GM19455 (cell line): ENCODE data around the gene CLSTN1.
"Not testable (repeated sequence)": the region's sequence is repeated elsewhere in the genome, so short reads cannot be mapped to it uniquely, and the experiment has no call there.

Experiments used
- ATAC-seq: cut with Tn5 transposase; IDR thresholded peaks from one replicate; pipeline ENCODE4 v1.9.1; 2021; ENCODE audit not compliant: unreplicated experiment

CLSTN1 gene

DNA sequence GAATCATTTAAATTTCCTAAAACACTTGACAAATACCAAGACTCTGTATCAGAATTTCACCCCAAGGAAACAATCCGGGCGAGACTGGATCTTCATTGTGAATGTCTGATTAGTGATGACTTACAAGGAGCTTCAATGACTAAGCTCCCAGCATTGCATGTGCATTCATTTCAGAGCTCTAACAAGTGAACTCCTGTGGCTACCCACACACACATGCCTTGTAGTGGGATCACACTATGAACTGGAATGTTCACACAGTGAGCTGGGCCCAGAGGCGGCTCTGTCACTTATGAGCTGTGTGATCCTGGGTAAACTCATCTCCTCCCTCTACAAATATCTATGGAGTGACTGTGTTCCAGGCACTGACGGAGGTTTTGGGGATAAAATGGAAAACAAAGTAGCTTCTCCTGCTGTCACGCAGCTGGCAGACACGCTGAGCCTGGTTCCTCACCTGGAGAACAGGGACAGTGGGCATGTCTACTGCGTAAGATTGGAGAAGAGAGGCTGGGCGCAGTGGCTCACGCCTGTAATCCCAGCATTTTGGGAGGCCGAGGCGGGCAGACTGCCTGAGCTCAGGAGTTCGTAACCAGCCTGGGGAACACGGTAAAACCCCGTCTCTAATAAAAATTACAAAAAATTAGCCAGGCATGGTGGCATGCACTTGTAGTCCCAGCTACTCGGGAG is 56.9 kb downstream of the CLSTN1 start:
- ATAC-seq, result no peak

DNA sequence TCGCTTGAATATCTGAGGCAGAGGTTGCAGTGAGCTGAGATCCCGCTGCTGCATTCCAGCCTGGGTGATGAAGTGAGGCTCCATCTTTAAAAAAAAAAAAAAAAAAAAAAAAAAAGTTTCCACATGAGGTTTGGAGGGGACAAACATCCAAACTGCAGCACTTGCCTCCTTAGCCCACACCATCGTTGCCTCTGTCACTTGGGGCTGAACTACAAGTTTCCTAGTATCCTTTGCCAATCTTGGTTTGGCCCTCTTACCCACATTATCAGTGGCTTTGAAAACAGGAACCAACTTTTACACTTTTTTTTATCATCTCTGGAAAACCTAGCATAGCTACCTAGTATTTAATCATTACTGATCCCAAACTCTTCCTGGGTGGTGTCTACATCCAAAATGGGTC is 59.2 kb downstream of the CLSTN1 start:
- ATAC-seq, result no peak

DNA sequence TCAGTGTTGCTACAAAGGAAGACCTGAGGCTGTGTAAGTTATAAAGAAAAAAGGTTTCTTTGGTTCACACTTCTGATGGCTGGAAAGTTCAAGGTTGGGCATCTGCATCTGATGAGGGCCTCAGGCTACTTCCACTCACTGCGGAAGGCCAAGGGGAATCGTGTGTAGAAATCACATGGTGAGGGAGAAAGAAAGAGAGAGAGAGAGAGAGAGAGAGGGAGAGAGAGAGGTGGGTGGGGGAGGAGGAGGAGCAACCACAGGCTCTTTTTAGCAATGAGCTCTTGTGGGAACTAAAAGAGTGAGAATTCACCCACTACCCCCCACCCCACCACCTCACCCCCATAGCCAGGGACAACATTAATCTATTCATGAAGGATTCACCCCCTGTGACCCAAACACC is 59.9 kb downstream of the CLSTN1 start:
- no peak for ATAC-seq

DNA sequence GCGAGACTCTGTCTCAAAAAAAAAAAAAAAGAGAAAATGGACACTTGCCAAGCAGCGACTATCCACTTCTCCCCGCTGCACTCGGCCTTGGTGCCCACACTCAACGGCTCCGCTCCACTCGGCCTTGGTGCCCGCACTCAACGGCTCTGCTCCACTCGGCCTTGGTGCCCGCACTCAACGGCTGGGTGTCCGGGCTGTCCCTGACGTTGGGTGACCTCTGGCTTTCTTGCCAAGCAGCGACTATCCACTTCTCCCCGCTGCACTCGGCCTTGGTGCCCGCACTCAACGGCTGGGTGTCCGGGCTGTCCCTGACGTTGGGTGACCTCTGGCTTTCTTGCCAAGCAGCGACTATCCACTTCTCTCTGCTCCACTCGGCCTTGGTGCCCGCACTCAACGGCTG is 61.3 kb downstream of the CLSTN1 start:
- ATAC-seq, result not testable (repeated sequence)

DNA sequence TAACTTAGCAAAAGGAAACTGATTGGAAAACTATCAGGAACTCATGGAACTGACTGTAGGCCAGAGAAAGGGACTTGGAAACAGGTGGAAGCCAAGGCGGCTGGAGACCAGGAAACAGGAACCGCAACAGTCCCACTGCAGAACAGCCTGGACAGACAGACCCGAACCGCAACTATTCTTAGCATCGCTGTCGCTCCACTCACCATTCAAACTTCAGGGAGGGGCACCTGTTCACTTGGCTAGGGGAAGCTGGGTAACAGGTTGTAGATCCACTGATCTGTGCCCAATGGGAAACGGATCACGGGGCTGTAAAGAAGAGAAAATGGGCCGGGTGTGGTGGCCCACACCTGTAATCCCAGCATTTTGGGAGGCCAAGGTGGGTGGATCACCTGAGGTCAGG is 61.9 kb downstream of the CLSTN1 start:
- ATAC-seq, result no peak

DNA sequence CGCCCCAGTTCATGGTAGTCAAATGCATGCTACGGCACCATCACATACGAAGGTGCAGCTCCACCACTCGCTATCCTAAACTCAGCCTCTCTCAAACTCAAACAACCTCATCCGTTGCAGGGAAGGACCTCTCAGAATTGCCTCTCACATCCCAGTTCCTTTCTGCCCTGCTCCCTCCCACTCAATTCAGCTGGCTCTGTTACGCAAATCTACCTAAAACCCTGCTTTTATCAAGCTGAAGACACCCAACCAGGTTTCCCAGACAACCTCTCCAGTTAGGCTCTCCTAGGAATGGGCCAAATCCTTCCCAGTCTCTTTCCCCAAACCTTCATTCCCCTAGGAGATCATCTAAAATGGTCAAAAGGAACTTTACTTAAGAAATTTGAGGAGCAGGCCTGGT is 62.9 kb downstream of the CLSTN1 start:
- ATAC-seq, result no peak

DNA sequence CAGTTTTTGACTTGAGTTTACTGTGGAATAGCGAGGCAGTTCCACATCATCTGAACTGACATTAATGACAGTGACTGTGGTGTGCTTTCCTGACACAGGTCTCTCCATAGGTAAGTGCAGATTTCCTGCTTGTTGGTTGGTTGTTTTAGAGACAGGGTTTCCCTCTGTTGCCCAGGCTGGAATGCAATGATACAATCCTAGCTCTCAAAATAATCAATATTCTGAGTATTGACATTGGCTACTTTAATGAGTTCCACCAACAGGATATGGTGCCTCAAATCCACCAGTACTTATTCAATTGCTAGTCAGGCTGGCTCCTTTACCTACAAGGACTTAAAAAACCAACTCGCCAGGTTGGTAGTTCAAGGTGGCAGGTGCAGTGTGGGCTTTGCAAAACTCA is 63.8 kb downstream of the CLSTN1 start:
- no peak for ATAC-seq

DNA sequence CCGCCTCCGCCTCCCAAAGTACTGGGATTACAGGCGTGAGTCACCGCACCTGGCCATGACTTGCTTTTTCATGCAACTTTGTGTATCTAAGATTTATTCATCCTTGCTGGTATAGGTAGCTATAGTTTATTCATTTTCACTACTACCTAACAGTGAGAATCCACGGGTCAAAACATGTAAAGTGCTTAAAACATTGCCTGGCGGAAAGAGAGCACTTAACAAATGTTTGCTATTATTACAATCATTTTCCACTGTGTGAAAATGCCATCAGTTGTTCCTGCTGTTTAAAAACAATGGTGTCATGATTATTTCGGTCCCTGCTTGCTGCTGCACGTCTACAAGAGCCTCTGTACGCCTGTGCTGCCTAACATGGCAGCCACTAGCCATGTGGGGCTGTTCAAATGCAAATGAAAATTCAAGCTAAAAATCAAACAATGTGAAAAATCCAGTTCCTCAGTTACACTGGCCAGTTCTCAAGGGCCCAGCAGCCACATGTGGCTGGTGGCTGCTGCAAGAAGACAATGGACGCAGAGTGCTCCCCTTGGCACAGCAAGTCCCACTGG is 65.1 kb downstream of the CLSTN1 start:
- no peak for ATAC-seq

DNA sequence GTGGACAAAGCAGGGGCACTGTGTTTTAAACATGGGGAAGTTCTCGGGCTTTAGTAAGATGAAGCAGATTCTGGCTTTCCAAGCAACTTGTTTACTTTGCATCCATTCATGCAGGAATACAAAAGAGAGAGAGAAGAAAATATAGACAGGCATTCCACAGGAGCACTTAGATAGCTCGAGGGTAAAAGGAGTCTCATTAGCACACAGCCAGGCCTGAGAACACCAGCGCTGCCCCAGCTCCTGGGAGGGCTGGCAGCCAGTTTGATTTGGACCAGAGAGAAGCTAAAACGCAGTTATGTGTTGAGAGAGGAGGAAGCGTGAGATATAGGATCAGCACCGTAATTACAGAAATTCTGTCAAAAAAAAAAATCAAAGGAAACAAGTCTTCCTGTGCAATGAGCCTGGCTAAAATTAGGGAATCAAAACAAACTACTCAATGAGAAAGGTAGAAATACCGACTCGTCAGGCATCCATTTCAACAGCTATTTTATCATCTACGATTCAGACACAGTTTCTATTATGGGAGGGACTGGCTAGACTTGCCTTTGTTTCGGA is 68.2 kb downstream of the CLSTN1 start:
- no peak for ATAC-seq

DNA sequence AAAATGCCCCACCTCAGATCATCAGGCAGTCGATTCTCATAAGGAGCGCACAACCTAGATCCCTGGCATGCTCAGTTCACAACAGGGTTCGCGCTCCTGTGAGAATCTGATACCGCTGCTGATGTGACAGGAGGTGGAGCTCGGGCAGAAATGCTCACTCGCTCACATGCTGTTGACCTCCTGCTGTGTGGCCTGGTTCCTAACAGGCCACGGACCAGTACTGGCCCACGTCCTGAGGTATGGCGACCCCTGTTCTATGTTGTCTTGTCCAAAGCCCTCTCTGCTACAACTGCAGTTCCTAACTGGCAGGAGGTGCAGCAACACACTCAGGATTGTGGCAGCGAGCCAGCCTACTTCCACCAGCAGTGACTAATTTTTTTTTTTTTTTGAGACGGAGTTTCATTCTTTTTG is 70.6 kb downstream of the CLSTN1 start:
- no peak for ATAC-seq

DNA sequence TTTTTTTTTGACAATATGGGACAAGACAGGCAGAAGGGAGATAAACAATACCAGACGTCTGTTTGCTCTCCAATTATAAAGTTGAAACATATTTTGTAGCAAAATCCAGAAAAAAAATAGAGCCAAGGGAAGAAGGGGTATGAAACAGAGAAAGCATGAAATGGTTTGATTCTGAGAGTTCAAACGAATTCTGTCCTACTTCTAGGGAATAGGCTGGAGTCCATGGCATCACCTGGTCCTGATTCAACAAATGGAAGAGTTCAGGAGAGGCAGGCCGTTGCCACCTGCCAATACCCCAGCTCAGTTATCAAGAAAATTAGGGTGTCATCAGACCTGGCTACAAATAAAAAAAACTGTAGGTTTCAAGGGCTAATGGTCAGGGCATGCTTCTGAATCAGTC is 71.8 kb downstream of the CLSTN1 start:
- ATAC-seq, result no peak

DNA sequence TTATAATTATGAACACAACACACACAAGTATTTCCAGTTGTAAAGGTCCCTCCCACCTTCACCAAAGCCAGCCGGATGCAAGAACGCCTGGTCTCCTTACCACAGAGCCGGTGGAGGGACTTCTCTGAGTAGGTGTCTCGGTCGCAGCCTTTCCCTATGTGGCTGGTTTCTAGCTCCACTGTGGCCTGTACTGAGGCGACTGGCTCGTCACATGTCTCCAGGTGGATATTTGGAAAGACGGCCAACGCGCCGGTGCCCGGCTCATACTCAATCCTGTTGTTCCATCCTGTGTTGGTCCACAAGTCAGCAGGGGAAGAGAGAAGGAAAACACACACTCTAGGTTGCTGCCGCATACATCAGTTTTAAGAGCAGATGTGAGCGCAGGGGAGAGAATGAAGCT is 74.4 kb downstream of the CLSTN1 start:
- no peak for ATAC-seq

DNA sequence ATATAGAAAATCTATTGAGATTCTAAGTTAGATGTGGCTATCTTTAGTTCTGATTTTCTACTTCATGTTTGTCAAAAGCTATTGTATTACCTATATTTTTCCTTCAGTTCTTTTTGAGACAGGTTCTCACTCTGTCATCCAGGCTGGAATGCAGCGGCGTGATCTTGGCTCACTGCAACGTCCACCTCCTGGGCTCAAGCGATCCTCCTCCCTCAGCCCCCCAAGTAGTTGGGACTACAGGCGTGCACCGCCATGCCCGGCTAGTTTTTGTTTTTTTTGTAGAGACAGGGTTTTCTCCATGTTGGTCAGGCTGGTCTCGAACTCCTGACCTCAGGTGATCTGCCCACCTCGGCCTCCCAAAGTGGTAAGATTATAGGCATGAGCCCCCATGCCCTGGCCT is 75.4 kb downstream of the CLSTN1 start:
- not testable (repeated sequence) for ATAC-seq

DNA sequence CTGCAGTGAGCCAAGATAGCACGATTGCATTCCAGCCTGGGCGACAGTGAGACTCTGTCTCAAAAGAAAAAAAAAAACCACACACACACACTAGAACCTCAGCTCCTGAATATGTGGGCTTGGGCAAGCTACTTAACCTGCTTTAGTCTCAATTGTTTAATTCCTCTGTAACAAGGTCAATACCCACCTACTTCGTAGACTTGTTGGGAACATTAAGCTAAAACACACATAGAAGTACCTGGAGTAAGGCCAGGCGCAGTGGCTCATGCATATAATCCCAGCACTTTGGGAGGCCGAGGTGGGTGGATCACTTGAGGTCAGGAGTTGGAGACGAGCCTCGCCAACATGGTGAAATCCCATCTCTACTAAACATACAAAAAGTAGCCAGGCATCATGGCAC is 77.1 kb downstream of the CLSTN1 start:
- ATAC-seq, result no peak

DNA sequence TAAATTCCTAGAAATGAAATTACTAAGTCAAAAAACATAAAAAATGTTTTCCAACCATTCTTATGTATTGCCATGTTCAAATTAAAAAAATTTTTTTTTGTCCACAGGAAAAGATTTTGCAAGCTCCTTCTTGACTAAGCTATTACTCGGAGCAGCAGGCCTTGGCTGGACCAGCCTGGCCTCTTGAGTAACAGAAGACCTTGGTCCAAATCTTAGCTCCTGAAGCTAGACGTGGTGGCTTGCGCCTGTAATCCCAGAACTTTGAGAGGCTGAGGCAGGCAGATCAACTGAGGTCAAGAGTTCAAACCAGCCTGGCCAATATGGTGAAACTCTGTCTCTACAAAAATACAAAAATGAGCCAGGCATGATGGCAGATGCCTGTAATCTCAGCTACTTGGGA is 77.6 kb downstream of the CLSTN1 start:
- no peak for ATAC-seq

DNA sequence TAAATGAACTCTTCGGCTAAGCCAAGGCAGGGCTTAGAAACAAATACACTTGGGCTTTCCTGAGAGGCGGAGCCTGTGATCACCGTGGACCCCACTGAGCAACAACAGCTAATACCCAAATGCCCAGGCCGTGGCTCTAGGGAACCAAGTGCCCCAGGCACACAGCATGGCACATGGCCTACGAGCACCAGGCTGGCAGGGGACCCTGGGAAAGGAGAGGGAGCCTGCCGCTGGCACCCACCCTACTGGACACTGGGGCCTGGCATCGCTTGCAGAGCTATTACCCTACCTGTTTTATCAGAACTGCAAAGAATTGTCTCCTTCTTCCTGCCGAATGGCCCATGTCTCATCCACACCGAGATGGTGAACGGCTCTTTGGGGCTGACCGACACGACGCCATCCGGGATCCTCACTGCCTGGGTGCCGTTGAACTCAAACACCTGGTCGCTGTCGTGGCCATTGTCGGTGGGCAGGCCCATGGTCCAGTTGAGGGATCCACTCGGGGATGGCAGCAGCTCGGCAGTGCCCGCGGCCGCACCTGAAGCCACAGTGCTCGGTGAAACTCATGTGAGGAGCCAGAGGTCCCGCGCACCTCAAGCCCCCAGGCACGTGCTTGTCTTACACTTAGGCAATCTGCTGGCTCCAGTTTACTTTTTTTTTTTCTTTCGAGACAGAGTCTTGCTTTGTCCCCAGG is 79.5 kb downstream of the CLSTN1 start:
- ATAC-seq, result no peak

DNA sequence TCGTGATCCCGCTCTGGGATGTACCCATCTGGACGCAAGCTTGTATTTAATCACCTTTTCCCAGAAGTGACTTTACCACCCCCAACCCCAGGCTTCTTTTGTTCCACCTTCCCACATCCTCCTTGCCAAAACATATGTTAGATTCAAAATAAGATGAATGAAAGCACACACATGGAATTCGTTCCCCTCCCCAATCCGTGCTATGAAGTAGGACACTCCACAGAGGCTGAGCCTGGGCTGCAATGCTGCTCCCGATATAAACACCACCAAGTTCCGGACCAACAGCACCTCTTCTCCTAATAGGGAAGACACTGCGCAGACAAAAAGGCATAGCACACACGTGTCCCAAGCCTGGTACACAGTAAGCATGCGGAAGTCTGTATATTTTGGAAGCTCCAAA is 86.1 kb downstream of the CLSTN1 start:
- no peak for ATAC-seq

DNA sequence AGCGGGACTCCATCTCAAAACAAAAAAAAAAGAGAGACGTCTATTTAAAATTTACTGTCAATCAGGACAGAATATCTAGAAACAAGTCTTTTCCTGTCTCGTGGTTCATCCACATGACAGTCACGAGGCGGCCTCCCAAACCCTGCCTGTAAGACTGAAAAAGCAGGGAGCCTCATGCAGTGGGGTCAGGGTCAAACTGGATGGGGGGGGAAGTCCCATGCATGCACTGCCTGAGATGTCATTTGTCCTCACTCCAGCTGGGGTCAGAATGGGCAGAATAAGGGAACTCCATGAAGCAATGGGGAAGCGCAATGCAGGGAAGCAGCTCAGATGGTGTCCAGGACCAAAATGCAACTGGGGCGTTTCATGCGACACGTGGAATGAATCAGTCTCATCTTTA is 86.7 kb downstream of the CLSTN1 start:
- ATAC-seq, result no peak

DNA sequence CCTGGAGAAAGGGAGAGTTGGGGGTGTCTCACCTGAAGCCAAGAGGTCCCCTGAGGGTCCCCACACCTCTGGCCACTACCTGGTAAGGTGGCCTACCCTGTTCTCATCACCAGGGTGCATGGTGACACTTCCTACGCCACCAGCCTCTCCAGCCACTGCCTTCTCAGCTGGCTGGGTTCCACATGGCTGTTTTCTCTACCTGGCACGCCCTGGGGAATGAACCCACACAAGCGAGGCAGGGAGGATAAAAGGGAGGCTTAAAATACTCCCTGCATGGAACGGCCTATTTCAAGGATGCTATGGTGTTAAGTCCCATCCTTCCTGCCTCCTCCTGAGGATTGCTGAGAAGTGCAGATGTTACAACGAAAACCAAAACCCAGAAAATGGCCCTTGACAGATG is 87.5 kb downstream of the CLSTN1 start:
- ATAC-seq, result no peak

DNA sequence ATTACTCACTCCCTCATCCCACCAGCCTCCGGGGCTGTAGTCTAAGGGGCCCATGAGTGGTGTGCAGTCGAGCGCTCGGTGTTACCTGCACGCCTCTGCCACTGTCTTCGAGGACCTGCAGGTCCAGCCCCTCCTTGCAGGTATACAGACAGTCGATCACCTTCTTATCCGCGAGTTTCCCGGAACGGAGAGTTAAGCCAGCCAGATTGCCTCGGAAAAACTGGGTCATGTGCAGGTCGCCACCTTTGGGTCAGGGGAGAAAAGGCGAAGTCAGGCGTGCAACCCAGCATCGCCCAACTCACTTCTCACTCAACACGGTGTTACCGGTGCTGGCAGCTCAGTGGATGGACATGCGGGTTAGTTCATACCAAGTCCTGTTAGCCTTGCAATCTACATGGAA is 88.0 kb downstream of the CLSTN1 start:
- ATAC-seq, result no peak

DNA sequence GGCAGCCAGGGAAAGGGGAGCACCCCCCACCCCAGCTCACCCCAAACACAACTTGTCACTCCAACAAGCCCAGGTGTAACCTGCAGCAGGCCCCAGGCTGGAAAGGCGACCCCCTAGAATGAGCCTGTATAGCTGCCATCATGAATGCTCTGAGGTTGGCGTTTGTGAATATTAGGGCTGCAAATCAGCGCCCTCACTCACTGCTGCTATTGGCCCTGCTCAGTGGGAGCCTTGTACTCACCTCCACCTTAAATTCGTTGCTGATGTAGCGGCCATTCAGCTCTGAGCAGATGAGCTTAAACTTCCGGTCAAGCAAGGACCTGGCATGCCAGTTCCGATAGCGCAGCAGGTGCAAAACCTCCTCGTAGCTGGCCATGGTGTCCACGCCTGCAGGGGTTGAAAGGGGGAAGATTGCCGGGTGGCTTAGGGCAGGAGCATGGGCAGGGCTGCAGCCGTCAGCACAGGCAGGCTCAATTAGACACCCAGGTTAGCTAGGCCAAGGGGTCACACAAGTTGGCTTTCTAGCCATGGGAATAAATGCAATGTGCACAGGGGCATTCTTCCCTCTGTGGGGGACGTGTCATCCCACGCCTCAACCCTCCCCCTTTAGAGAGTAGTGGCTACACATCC is 90.5 kb downstream of the CLSTN1 start:
- no peak for ATAC-seq
